22Rv1 (cell line): Measurements from ENCODE around the gene HSP90AB1.

Source experiments
- CTCF ChIP-seq: fragments of 450-650 bp; IDR thresholded peaks from 2 replicates; pipeline ENCODE4 v1.5.1; 2017; ENCODE audit warnings: mild to moderate bottlenecking
- ZFX ChIP-seq: fragments of 450-650 bp; IDR thresholded peaks from 2 replicates; pipeline ENCODE4 v1.6.1; 2017; ENCODE audit warnings: antibody characterized with exemption, borderline replicate concordance

- TF ChIP-seq ZFX, result no peak
- TF ChIP-seq CTCF, result no peak
Measured at GRCh38 chr6:44235269-44235668, 11.6 kb upstream of the HSP90AB1 start.
